D721Med (cell line): ENCODE data around the gene CST6.

ENCODE experiments used
- DNase-seq: peaks from one replicate; pipeline ENCODE4 v3.0.0; 2011; ENCODE audit warnings: low spot score; ENCODE audit not compliant: insufficient read length
- FAIRE-seq: peaks from 2 replicates; lab custom pipeline; 2011; peaks lifted over from hg19 to GRCh38; lab: Jason Lieb, UNC
- TF ChIP-seq, protein P1 (sequence below): IDR thresholded peaks from 2 replicates; pipeline ENCODE4 v1.5.1; 2012; ENCODE audit warnings: mild to moderate bottlenecking, control low read depth; ENCODE audit not compliant: insufficient read depth; ENCODE audit errors: missing control alignments

CST6 gene

DNA sequence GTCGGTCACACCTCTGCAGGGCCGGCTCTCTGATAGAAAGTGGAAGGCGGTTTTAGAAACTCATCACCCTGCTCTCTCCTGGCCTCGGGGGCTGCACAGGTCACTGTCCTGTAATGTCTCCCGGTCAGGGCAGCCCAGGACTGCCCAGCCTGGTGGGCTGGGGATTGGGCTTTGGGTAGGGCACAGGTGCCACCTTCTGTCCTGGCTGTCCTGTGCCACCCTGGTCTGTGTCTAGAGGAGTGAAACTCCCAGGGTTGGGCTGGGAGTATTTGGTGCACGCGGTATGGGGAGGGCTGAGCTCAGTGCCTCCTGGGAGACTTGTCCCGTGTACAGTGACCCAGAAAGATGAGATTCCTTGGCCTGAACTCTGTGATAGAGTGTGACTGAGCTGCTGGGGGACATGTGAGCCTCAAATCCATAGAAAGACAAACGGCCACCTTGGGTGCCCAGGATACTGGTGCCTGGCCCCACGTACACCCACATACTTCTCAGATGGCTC lies 32.5 kb upstream of the CST6 start:
- FAIRE-seq = no peak
- no peak for DNase-seq

DNA sequence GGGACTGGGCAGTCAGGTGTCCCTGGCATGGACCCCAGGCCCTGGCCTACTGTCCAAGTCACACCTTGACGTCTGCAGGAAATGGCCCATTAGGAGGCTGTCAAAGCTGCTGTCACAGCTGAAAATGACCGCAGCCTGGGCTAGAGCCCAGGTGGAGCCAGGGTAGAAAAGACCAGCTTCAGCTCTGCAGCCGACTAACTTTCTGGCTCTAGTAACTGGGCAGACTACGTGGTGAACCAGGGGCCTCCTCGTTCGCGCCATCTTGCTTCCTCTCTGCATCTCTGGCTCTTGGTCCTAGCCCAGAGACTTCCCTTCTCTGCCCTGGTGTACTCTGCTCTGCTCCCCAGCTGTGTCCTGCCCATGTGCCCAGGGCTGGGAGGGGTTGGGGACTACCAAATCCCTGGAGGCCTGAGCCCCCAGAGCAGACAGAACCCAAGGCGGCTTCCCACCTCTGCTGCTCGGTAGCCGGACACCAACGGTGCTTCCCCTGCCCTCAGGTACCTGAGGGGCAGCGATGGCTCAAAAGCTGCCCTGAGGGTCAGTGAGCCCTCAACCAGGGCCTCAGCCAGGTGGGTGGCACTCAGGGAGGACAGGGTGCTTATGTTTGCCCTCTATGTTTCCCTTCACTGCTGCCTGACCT lies 30.6 kb upstream of the CST6 start:
- FAIRE-seq (no peak), DNase-seq (no peak)
- TF ChIP-seq, protein P1, sequence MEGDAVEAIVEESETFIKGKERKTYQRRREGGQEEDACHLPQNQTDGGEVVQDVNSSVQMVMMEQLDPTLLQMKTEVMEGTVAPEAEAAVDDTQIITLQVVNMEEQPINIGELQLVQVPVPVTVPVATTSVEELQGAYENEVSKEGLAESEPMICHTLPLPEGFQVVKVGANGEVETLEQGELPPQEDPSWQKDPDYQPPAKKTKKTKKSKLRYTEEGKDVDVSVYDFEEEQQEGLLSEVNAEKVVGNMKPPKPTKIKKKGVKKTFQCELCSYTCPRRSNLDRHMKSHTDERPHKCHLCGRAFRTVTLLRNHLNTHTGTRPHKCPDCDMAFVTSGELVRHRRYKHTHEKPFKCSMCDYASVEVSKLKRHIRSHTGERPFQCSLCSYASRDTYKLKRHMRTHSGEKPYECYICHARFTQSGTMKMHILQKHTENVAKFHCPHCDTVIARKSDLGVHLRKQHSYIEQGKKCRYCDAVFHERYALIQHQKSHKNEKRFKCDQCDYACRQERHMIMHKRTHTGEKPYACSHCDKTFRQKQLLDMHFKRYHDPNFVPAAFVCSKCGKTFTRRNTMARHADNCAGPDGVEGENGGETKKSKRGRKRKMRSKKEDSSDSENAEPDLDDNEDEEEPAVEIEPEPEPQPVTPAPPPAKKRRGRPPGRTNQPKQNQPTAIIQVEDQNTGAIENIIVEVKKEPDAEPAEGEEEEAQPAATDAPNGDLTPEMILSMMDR = no peak

More for the DNA sequence above, 32.5 kb upstream of the CST6 start:
- TF ChIP-seq, protein P1 = no peak

DNA sequence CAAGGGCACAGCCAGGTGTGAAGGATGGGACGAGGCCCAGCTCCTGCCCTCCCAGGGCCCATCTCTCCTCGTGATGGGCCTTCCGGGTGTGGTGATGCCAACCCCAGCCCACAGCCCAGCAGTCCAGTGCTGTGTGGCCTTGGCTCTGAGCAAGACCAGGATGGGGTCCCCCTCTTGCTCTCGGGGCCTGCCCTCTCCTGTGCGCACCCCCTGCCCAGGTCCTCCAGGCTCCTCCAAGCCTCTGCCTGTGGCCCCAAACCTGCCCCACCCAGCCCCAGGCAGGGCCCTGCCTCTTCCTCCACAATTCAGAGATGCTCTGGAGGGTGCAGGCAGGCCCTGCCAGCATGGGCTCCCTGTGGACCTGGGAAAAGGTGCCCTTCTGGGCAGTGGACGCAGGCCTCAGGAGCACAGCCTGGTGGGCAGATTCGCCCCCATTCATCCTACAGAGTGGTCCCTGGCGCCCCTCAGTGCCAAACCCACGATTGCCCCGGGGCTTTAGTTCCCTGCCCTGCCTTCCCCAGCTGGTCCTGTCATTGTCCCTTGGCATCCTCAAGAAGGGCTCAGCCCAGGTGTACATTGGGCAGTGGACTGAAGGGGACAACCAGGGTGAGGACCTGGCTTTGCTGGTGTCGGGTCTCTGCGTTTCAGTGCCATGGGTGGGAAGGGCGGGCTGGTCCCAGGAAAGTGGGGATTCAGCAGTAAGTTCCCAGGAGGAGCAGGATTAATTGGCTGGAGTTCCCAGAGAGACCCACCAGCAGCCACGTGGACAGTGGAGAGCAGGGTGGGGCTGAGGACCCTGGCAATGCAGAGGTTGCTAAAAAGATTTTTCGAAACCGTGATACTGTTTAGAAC lies 29.6 kb upstream of the CST6 start:
- no peak for DNase-seq
- no peak for FAIRE-seq
- TF ChIP-seq, protein P1 = no peak

DNA sequence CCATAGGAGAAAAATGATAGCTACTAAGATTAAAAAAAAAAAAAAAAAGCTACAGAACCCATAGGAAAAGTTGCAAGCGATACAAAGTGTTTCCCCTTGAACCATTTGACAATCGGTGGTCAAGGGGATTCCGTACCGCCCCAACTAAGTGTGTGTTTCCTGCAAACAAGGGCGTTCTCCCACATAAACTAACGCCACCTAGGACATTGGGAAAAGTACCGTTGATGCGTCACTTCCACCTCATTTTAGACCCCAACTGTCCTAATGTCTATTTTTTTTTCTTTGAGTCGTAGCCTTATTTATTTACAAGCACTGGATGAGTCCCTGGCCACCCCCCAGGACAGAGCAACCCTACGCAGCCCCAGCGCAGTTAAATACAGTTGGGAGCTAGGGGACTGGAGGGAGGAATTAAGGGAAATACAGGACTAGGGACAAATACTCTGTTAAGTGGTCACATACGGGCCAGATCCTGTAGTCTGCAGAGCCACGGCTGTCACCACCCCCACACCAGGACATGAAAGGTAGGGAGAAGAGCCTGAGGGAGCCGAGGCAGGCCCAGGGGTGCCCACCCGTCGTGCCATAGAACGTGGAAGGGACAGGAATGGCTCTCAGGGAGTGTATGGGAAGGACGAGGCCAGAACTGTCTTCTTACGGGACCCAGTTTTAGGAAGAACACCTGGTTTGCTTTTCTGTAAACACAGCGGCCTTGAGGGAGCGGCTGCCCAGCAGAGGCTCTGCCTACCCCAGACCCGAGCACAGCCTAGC lies 28.8 kb upstream of the CST6 start:
- TF ChIP-seq, protein P1 = no peak
- DNase-seq (no peak), FAIRE-seq (no peak)

DNA sequence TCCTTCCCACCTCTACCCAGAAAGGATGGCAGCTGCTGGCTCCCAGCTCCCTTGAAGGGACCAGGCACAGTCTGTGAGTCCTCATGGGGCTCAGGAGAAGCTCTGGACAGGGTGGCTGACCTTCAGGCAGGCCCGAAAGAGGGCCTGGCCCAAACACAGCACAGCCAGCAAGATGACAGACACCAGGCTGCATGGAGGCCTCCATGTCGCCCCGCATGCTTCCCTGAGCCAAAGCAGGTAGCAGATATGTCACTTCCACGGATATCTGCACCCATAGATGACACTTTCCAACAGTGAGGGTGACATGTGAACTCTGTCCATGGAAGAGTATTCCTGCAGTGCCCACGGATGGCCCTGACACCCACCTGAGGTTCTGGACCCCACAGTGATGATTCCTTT lies 28.2 kb upstream of the CST6 start:
- TF ChIP-seq, protein P1 = no peak
- DNase-seq (no peak), FAIRE-seq (no peak)

DNA sequence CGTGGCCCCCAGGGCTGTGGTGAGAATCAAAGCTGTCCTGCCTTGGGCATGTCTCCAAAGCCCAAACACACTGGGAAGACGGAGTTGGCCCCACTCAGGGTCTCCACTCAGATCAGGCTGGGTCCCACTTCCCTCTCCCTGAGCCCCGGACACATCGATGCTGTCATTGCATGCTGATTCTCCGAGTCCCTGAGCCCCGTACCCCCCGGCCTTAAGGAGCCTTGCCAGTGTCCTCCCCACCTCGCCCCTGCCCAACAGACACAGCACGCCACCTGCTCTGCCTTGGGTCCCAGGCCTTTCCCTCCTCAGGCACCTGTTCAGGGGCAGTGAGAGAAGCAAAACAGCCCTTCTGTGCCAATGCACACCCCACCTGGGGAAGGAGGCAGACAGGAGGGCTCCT lies 24.5 kb upstream of the CST6 start:
- TF ChIP-seq, protein P1 = no peak
- FAIRE-seq (no peak), DNase-seq (no peak)
